SK-N-SH (cell line): ENCODE measurements around the gene SPSB4. TPM values are rescaled to one million over a fixed set of nuclear protein-coding genes. Genes with fewer than 3 reads are reported as not detected.

Source experiments
- CTCF ChIA-PET: fragments of 300-600, 350-600 bp; formaldehyde crosslinking; extraction: SDS; loops from one replicate; lab custom pipeline; 2021; lab: Yijun Ruan, JAX
- POLR2A ChIA-PET: fragments of 350-600 bp; sonication (Branson Sonifier 250); formaldehyde crosslinking; extraction: SDS; loops from one replicate; lab custom pipeline; 2020; ENCODE audit warnings: antibody characterized with exemption, inconsistent platforms; lab: Yijun Ruan, JAX
- DNase-seq: peaks from one replicate; pipeline ENCODE4 v3.0.0; 2012
- H2AFZ ChIP-seq: fragments of 200-600 bp; sonication (generic); 2 replicates; pipeline ENCODE4 v1.8.1; 2016; ENCODE audit warnings: antibody characterized with exemption, mild to moderate bottlenecking, low read depth
- H3F3A ChIP-seq: fragments of 200-600 bp; sonication (generic); replicated peaks from 2 replicates; pipeline ENCODE3; 2016; ENCODE audit warnings: antibody characterized with exemption, mild to moderate bottlenecking; ENCODE audit not compliant: insufficient read depth
- H3K27ac ChIP-seq, 2 experiments: fragments of 200-500 bp in 1 of 2; fragments of 200-600 bp in 1 of 2; sonication (Bioruptor generic) in 1 of 2; sonication (generic), shearing (Covaris generic) in 1 of 2; 2 replicates each; pipeline versions ENCODE4 v1.5.1 to v1.6.1; 2014 to 2016; ENCODE audit warnings: low read depth in 2 of 2, inconsistent platforms in 1 of 2, low read length in 1 of 2, mild to moderate bottlenecking in 1 of 2, mixed read lengths in 1 of 2
- H3K27me3 ChIP-seq: fragments of 200-600 bp; sonication (generic), shearing (Covaris generic); 2 replicates; pipeline ENCODE4 v1.6.1; 2016; ENCODE audit warnings: mixed run types; ENCODE audit not compliant: insufficient read depth
- H3K36me3 ChIP-seq, 2 experiments: fragments of 200-500 bp in 1 of 2; fragments of 200-600 bp in 1 of 2; sonication (Bioruptor generic) in 1 of 2; sonication (generic) in 1 of 2; replicated peaks in 1 of 2; 2 replicates each; pipeline versions ENCODE3 to v1.5.1; 2014 to 2016; ENCODE audit warnings: low read length in 1 of 2, mild to moderate bottlenecking in 1 of 2; ENCODE audit not compliant: insufficient read depth in 2 of 2, control insufficient read depth in 1 of 2
- H3K4me1 ChIP-seq, 2 experiments: fragments of 200-500 bp in 1 of 2; fragments of 200-600 bp in 1 of 2; sonication (Bioruptor generic) in 1 of 2; sonication (generic), shearing (Covaris generic) in 1 of 2; 2 replicates each; pipeline versions ENCODE4 v1.5.1 to v1.6.1; 2014 to 2016; ENCODE audit warnings: low read depth in 1 of 2, low read length in 1 of 2, mixed run types in 1 of 2; ENCODE audit not compliant: insufficient read depth in 2 of 2, control insufficient read depth in 1 of 2
- H3K4me2 ChIP-seq: fragments of 200-600 bp; sonication (generic), shearing (Covaris generic); 2 replicates; pipeline ENCODE4 v1.6.1; 2017; ENCODE audit warnings: mixed run types
- H3K4me3 ChIP-seq, 2 experiments: fragments of 200-500 bp in 1 of 2; fragments of 200-600 bp in 1 of 2; sonication (Bioruptor generic) in 1 of 2; sonication (generic), shearing (Covaris generic) in 1 of 2; 2 replicates each; pipeline versions ENCODE4 v1.5.1 to v1.8.1; 2014 to 2016; ENCODE audit warnings: low read depth in 2 of 2, inconsistent platforms in 1 of 2, low read length in 1 of 2, mild to moderate bottlenecking in 1 of 2, mixed read lengths in 1 of 2, moderate library complexity in 1 of 2
- H3K79me2 ChIP-seq: fragments of 200-600 bp; sonication (generic); 2 replicates; pipeline ENCODE4 v1.8.1; 2017; ENCODE audit warnings: mild to moderate bottlenecking; ENCODE audit not compliant: insufficient read depth
- H3K9ac ChIP-seq: fragments of 200-600 bp; sonication (generic); 2 replicates; pipeline ENCODE4 v1.6.1; 2017; ENCODE audit warnings: mixed run types
- H3K9me2 ChIP-seq: fragments of 200-600 bp; sonication (generic); 2 replicates; pipeline ENCODE4 v1.6.1; 2017; ENCODE audit warnings: mixed run types
- H3K9me3 ChIP-seq: fragments of 200-600 bp; sonication (generic); 2 replicates; pipeline ENCODE4 v1.6.1; 2017; ENCODE audit warnings: mixed run types, mild to moderate bottlenecking, moderate library complexity
- H4K20me1 ChIP-seq: fragments of 200-600 bp; sonication (generic); 2 replicates; pipeline ENCODE4 v1.6.1; 2017; ENCODE audit warnings: mild to moderate bottlenecking, mixed run types; ENCODE audit not compliant: insufficient read depth
- CHD2 ChIP-seq: fragments of 150-350 bp; IDR thresholded peaks from 2 replicates; pipeline ENCODE4 v1.6.1; 2018; ENCODE audit warnings: low read length; ENCODE audit not compliant: partially characterized antibody
- CTCF ChIP-seq: fragments of 200-600 bp; sonication (generic); IDR thresholded peaks from 2 replicates; pipeline ENCODE4 v1.6.1; 2017; ENCODE audit warnings: antibody characterized with exemption, mild to moderate bottlenecking, moderate library complexity
- ELF1 ChIP-seq: IDR thresholded peaks from 2 replicates; pipeline ENCODE4 v1.4.0; 2012
- GATA2 ChIP-seq: sonication (generic); formaldehyde crosslinking; IDR thresholded peaks from 2 replicates; pipeline ENCODE4 v1.5.0; 2020; ENCODE audit warnings: mild to moderate bottlenecking, missing genetic modification reagents
- MXI1 ChIP-seq: IDR thresholded peaks from 2 replicates; pipeline ENCODE4 v1.6.1; 2012; ENCODE audit warnings: mild to moderate bottlenecking, low read depth, low read length, improper control_type of control experiment
- PBX3 ChIP-seq: IDR thresholded peaks from 2 replicates; pipeline ENCODE4; 2012
- RCOR1 ChIP-seq: fragments of 150-350 bp; IDR thresholded peaks from 2 replicates; pipeline ENCODE4 v1.6.1; 2017; ENCODE audit warnings: antibody characterized with exemption, low read length
- SMC3 ChIP-seq: IDR thresholded peaks from 2 replicates; pipeline ENCODE4 v1.6.1; 2012; ENCODE audit warnings: low read depth, low read length, improper control_type of control experiment
- USF2 ChIP-seq: fragments of 150-350 bp; IDR thresholded peaks from 2 replicates; pipeline ENCODE4 v1.6.1; 2017; ENCODE audit warnings: antibody characterized with exemption, low read length, low read depth, borderline replicate concordance
- WGBS: methylation state at CpG from one replicate; pipeline ENCODE4 v1.1.6; 2017; ENCODE audit warnings: low lambda C conversion rate; 5-methylcytosine and 5-hydroxymethylcytosine counted together
- polyA plus RNA-seq, 3 experiments: library from polyadenylated mRNA; depleted of rRNA; stranded (reverse); fragments of >200 nt; gene quantifications; 2 replicates each; pipeline ENCODE4 v1.2.3, GENCODE V29; 2012

SPSB4 gene
- polyA plus RNA-seq, 1 of the 3 experiments (the other 2 are of a cell fraction): 0.10 TPM

GRCh38 chr3:141093971-141094684 is 43.0 kb downstream of the SPSB4 start:
- H3K9me3 ChIP-seq: no peaks in the 10 kb centered on the region
- ChIA-PET CTCF (interaction anchor here (0.8 to 3.5 kb wide), 9 partner anchors 10 to 83 kb away, joined by 3 to 49 read pairs (median 5); partner anchors contain the start of gene SPSB4), POLR2A (no interaction called here)
- peak; percentile 73 for TF ChIP-seq RCOR1
- peak; percentile 27; the same call in 1 of the 2 replicates for TF ChIP-seq GATA2 (CRISPR knock-in tag)
- TF ChIP-seq CTCF: no peak
- peak; percentile 1; the same call in 1 of the 2 replicates for TF ChIP-seq SMC3
- peak; percentile 73; the same call in 1 of the 2 replicates for TF ChIP-seq MXI1
- peak; percentile 43 for TF ChIP-seq CHD2
- no peak for TF ChIP-seq ELF1
- no peak for TF ChIP-seq USF2
- no peak for TF ChIP-seq PBX3
- H3K79me2 ChIP-seq: no peaks in the 10 kb centered on the region
- no peaks in the 10 kb centered on the region for H3K36me3 ChIP-seq
- H3K9ac ChIP-seq: no peak overlapping the region
- peak overlapping the region in 1 of 2 experiments; percentile 58; a peak in 2 of 4 replicates for H3K27ac ChIP-seq
- H4K20me1 ChIP-seq: no peaks in the 10 kb centered on the region
- no peaks in the 10 kb centered on the region for H3K9me2 ChIP-seq
- peaks cover 0 to 57% of the 10 kb centered on the region in 2 experiments; a peak in 3 of 4 replicates for H3K4me1 ChIP-seq
- no peak overlapping the region for H3K4me2 ChIP-seq
- H2AFZ ChIP-seq: no peak overlapping the region
- DNase-seq: peak; percentile 71
- no peak overlapping the region for H3K4me3 ChIP-seq
- H3K27me3 ChIP-seq: no peaks in the 10 kb centered on the region
- 25% methylated on average over 13 of the region's 13 CpGs for WGBS
- H3F3A ChIP-seq: no peaks in the 10 kb centered on the region

- POLR2A ChIA-PET: no interaction called here
- no peaks in the 10 kb centered on the region for H4K20me1 ChIP-seq
- H3K9me3 ChIP-seq: no peaks in the 10 kb centered on the region
- no peak overlapping the region for H3K4me2 ChIP-seq
- WGBS: 64% methylated on average over 21 of the region's 23 CpGs
- no peak overlapping the region for H2AFZ ChIP-seq
- TF ChIP-seq USF2: no peak
- TF ChIP-seq CHD2: no peak
- no peak for TF ChIP-seq PBX3
- no peaks in the 10 kb centered on the region for H3F3A ChIP-seq
- H3K36me3 ChIP-seq: no peaks in the 10 kb centered on the region
- no peak overlapping the region for H3K9ac ChIP-seq
- no peaks in the 10 kb centered on the region for H3K79me2 ChIP-seq
- H3K27me3 ChIP-seq: no peaks in the 10 kb centered on the region
- H3K4me1 ChIP-seq: peaks cover 0 to 49% of the 10 kb centered on the region in 2 experiments; a peak in 3 of 4 replicates
- DNase-seq: no peak
- no peaks in the 10 kb centered on the region for H3K9me2 ChIP-seq
- no peak overlapping the region for H3K27ac ChIP-seq
- CTCF ChIA-PET: interaction anchor here (1.0 to 3.9 kb wide), 7 partner anchors 8 to 47 kb away, joined by 3 to 49 read pairs (median 10); partner anchors contain the start of gene SPSB4
- H3K4me3 ChIP-seq: no peak overlapping the region
Measured at GRCh38 chr3:141094790-141095545, 43.8 kb downstream of the SPSB4 start.
